RPMI8226 (cell line): ENCODE measurements around the gene ARMC6.
"Not testable (repeated sequence)": the region's sequence is repeated elsewhere in the genome, so short reads cannot be mapped to it uniquely, and the experiment has no call there.

Experiments used
- DNase-seq: peaks from one replicate; pipeline ENCODE4 v3.0.0-alpha.2; 2015

Gene ARMC6

DNA sequence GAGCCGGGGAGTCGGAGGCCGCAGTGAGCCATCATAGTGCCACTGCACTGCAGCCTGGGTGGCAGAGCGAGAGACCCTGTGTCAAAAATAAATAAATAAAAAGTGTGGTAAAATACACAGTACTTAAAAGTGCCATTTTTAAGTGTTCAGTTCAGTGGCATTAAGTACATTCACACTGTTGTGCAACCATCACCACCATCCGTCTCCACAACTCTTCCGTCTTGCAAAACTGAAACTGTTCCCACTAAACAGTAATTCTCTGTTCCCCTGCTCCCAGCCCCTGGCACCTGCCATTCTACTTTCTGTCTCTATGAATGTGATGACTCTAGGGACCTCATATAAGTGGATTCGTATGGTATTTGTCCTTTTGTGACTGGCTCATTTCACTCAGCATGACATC lies 43.7 kb downstream of the ARMC6 start:
- no peak for DNase-seq

DNA sequence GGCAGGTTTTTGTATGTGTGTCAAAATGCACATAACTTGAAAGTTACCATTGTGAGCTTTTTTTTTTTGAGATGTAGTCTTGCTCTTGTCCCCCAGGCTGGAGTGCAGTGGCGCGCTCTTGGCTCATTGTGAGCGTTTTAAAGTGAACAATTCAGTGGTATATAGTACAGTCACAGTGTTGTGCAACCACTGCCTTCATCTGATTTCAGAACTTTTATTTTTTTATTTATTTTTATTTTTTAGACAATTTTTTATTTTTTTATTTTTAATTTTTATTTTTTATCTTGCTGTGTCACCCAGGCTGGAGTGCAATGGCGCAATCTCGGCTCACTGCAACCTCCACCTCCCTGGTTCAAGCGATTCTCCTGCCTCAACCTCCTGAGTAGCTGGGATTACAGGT lies 45.4 kb downstream of the ARMC6 start:
- no peak for DNase-seq

DNA sequence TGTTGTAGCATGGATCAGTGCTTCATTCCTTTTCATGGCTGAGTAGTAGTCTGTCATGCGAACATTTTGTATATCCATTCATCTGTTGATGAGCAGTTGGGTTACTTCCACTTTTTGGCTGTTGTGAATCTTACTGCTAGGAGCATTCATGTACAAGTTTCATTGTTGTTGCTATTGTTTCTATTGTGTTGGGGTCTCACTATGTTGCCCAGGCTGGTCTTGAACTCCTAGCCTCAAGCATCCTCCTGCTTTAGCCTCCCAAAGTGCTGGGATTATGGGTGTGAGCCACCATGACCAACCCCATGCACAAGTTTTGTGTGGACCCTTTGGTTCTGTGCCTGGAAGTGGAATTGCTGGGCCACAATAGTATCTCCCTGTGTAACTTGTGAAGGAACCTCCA lies 46.2 kb downstream of the ARMC6 start:
- DNase-seq = no peak

GRCh38 chr19:19081642-19082151 lies 48.3 kb downstream of the ARMC6 start:
- no peak for DNase-seq

GRCh38 chr19:19083413-19084178 lies 50.2 kb downstream of the ARMC6 start:
- no peak for DNase-seq

GRCh38 chr19:19087676-19088075 lies 54.3 kb downstream of the ARMC6 start:
- no peak for DNase-seq

GRCh38 chr19:19094513-19094912 lies 61.1 kb downstream of the ARMC6 start:
- DNase-seq = no peak

- no peak for DNase-seq
These were observed 62.3 kb downstream of the ARMC6 start for GRCh38 chr19:19095691-19096090.

GRCh38 chr19:19096641-19097627 lies 63.5 kb downstream of the ARMC6 start:
- no peak for DNase-seq

GRCh38 chr19:19098084-19098702 lies 64.8 kb downstream of the ARMC6 start:
- DNase-seq = no peak

- no peak for DNase-seq
These were observed 65.6 kb downstream of the ARMC6 start for GRCh38 chr19:19098703-19099632.

GRCh38 chr19:19101540-19101939 lies 68.1 kb downstream of the ARMC6 start:
- no peak for DNase-seq

DNA sequence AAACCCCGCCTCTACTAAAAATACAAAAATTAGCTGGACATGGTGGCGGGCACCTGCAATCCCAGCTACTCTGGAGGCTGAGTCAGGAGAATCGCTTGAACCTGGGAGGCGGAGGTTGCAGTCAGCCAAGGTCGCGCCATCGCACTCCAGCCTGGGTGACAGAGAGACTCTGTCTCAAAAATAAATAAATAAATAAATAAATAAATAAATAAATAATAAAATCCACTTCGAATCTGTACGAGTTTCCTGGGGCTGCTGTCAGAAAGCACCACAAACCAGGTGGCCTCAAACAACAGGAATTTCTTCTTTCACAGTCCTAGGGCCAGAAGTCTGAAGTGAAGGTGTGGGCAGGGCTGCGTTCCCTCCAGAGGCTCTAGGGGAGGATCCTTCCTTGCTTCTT lies 69.2 kb downstream of the ARMC6 start:
- DNase-seq = not testable (repeated sequence)

- DNase-seq = no peak
These were observed 69.8 kb downstream of the ARMC6 start for GRCh38 chr19:19103167-19103566.

- no peak for DNase-seq
These were observed 72.1 kb downstream of the ARMC6 start for GRCh38 chr19:19105365-19106055.

DNA sequence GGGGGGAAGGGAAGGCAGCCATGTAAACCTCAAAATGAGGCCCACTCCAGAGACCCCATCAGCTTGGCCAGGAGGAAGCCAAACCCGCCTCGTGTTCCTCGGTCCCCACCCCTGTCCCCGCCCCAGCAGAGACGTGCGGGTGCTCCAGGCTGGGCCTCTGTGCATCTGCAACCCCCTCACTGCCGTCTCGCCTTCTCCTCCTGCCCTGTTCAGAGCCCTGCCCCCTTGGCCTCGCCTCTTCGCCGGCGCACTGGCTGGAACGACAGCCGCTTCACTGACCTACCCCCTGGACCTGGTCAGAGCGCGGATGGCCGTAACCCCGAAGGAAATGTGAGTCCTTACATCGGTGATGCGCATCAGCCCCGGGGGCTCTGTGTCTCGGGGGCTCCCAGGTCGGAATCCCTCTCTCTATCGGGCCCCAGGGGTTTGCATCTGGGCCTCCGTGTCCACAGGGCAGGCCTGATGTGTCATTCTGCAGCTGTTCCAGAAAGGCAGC lies 72.7 kb downstream of the ARMC6 start:
- no peak for DNase-seq

DNA sequence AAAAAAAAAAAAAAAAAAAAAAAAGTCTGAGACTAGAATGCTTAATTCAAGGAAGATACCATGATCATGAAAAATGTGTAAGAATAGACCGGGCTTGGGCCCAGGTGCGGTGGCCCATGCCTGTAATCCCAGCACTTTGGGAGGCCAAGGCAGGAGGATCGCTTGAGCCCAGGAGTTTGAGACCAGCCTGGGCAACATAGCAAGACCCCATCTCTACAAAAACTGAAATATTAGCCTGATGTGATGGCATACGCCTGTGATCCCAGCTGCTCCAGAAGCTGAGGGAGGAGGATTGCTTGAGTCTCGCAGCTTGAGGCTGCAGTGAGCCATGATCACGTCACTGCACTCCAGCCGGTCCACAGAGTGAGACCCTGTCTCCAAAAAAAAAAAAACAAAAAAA lies 73.5 kb downstream of the ARMC6 start:
- not testable (repeated sequence) for DNase-seq

DNA sequence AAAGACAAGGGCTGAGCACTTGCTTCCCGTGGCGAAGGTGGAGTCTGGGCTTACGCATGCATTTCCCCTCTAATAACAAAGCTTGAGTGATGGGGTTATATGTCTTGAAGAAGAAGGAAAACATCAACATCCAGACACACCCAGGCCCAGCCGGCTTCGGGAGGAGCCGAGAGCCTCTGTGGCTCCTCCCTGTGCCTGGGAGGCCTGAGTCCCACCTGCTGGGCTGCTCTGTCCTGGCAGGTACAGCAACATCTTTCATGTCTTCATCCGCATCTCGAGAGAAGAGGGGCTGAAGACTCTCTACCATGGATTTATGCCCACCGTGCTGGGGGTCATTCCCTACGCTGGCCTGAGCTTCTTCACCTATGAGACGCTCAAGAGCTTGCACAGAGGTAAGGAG lies 74.3 kb downstream of the ARMC6 start:
- no peak for DNase-seq
